Measurements from ENCODE around the gene AVL9.
"Not testable (repeated sequence)": the region's sequence is repeated elsewhere in the genome, so short reads cannot be mapped to it uniquely, and the experiment has no call there.

AVL9 gene

DNA sequence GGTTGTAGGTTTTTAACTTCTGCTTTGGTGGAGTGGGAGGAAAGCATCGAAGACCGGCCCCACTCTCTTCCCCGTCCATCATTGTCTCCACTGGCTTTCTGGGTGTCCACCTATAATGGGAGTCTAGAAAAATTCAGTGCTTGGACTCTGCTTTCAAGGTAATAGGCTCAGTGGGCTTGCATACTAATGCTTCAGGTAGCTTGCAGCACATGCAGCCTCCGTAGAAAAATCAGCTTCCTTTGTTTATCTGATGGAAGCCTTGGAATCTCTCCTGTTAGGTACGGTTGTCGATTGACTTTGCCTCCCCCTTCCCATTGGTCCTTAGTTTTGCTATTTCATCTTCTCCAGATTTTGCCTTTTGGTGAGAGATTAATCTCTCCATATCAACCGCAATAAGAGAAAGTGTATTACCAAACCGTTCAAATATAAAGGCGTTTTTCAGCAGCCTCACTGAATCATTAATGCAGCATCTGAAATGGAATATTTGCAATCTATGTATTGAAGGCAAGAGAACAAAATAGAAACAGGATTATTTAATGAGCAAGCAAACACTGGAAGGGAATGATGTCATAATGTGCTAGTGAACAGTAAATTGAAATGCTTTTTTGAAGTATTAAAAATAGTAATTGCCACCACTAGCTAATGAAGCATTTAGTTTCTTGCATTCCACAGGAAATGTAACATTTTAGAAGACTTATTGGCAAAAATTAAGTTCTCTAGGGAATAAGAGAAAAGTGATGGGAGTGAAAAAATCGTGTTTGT is 944 bp downstream of the AVL9 start:
- no peak for DNase-seq (ENCODE audit: low read depth)

DNA sequence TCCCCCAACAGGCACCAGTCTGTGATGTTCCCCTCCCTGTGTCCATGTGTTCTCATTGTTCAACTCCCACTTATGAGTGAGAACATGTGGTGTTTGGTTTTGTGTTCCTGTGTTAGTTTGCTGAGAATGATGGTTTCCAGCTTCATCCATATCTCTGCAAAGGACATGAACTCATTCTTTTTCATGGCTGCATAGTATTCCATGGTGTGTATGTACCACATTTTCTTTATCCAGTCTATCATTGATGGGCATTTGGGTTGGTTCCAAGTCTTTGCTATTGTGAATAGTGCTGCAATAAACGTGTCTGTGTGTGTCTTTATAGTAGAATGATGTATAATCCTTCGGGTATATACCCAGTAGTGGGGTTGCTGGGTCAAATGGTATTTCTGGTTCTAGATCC is 4.5 kb downstream of the AVL9 start:
- not testable (repeated sequence) for DNase-seq (ENCODE audit: low read depth)

DNA sequence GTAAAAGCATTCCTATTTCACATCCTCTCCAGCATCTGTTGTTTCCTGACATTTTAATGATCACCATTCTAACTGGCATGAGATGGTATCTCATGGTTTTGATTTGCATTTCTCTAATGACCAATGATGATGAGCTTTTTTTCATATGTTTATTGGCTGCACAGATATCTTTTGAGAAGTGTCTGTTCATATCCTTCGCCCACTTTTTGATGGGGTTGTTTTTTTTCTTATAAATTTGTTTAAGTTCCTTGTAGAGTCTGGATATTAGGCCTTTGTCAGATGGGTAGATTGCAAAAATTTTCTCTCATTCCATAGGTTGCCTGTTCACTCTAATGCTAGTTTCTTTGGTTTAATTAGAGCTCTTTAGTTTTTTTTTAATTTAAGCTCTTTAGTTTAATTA is 4.9 kb downstream of the AVL9 start:
- DNase-seq (ENCODE audit: low read depth) = not testable (repeated sequence)

DNA sequence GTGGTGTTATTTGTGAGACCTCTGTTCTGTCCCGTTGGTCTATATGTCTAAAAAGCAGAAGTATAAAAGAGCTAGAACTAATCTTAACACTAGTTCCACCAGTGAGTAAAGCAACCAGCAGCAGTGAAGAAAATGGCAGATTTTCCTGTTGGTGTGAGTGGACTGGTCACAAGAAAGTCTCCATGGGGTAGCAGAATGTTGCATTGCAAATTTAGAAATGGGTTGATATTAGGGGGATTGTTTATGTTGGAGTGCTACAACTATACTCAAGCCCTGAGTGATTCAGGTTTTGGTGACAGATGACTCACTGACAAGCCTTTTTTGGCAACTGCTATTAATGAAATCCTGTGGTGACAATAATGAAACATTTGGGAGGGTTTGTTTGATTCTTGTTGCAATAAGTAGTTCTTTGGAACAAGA is 5.6 kb downstream of the AVL9 start:
- DNase-seq (ENCODE audit: low read depth) = no peak

DNA sequence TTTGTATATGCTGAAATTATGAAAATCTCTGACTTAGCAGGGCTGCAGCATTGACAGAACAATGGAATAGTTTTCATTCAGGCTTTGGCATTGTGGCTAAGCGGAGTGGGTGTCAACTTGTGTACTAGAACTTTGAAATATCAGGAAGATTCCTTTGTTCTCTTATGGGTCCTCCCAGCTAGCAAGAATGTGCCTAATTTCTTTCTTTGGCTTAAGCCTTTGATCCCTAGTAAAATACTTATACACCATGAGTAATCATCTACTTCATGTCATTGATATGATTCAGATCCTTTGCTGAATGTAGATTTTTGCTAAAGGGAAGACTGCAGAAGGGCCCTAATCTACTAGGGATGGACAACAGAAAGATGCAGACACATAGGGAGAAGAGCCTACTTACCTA is 6.2 kb downstream of the AVL9 start:
- no peak for DNase-seq (ENCODE audit: low read depth)

DNA sequence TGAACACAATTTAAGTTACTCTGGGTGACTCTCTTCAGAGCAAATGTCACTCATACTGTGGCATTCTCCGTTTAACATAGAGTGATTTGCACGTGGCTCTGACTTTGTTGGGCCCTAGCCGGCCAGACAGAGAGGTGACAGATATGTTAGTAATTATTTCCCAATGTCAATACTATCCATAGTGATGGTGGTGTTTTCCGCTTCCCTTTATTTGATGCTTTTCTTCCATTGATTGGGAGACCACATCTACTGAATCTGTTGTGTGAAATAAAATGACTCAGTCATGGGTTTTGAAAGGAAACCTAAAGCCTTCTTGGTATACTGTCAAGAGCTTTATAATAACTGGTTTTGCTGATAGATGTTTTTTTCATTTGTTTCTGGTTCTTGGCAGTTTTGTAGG is 7.4 kb downstream of the AVL9 start:
- DNase-seq (ENCODE audit: low read depth) = no peak

DNA sequence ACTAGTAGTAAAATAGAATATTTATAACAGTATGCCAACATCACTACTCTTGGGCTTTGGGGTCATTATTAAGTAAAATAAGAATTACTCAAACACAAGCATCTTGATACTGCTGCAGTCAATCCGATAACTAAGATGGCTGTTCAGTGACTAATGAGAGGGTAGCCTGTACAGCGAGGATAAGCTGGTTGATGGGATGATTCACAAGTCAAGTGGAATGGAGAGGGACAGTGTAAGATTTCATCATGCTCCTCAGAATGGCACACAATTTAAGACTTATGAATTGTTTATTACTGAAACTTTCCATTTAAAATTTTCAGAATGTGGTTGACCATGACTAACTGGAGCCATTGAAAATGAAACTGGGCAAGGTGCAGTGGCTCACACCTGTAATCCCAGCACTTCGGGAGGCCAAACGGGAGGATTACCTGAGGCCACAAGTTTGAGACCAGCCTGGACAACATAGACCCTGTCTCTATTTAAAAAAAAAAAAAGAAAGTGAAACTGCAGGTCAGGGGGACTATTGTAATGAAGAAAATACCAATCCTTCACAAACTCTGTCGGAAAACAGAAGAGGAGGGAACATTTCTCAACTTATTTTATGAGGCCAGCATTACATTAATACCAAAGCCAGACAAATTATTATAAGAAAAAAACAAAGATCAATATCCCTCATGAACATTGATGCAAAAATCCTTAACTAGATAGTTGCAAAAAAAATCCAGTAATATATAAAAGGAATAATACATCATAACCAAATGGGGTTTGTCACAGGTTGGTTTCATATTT is 11.2 kb downstream of the AVL9 start:
- DNase-seq (ENCODE audit: low read depth) = no peak

DNA sequence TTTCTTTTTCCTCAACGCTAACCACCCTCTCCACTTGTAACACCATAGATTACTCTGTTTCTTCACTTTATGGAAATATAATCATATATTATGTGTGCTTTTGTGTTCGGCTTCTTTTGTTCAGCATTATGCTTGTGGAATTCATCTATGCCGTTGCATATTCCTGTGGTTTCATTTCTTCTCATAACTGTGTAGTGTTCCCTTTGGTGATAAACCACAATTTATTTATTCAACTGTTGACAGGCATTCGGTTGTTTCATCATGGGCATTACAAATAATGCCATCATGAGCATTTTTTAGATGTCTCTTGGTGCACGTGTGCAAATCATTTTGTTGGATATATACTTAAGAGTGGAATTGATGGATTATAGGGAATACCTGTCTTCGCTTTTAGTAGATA is 12.1 kb downstream of the AVL9 start:
- DNase-seq (ENCODE audit: low read depth) = no peak

DNA sequence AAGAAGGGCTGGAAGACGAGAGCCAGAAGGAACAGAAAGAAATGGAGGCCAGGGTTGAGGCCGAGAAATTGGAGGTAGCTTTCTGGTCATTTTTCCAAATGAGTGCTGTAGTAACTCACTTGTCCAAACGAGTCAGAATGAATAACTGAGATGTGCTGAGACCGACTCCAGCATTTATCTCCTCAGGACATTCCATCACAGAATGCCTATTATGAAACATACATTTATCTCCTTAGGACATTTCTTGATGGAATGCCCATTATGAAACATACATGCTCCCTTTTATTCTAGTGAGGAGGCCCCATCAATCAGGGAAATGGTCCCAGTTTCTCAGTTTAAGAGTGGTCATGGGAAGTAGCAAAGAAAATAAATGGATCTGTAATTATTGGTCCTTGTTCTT is 16.5 kb downstream of the AVL9 start:
- DNase-seq (ENCODE audit: low read depth) = no peak

DNA sequence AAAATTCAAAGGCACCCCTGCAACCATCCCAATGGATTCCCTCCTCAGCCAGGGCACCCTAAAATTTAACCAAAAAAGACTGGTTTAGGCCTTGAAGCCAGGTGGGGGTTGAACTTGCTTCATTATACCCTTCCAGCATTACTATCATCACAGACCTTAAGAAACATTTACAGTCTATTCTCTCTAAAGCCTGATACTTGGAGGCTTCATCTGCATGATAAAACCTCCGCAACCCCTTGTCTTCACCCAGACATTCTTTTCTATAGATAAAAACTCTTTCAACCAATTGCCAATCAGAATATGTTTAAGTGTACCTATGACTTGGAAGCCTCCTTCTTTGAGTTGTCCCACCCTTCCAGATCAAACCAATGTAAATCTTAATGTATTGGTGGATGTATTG is 17.9 kb downstream of the AVL9 start:
- no peak for DNase-seq (ENCODE audit: low read depth)

DNA sequence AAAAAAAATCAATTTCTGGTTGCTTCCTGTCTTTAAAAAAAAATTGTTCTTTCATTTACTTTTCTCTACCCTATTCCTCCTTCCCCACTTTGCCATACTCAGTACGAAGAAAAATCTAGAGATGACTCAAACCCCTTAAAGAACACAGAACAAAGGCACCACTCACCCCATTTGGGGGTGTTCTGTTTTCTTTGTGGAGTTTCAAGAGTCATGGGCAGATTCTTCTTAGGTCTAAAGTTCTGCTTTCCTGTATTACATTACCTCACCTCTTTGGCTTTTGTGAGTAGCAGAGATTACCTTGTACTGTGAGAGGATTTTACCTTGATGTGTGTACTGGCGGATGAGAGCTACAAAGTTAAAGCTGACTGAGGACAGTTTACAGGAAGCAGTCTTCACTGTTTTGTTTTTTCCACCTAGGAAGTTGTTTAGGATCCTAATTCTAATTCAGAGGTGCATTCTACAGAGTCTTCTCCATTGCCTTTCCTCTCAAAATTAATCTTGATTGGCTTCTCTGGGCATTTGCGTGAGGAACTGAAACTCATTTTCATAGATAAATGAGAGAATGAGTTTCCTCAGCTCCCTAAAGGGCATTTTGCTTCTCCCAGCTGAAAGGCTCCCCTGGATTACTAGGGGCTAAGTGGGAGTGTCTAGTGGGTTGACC is 20.7 kb downstream of the AVL9 start:
- no peak for DNase-seq (ENCODE audit: low read depth)

DNA sequence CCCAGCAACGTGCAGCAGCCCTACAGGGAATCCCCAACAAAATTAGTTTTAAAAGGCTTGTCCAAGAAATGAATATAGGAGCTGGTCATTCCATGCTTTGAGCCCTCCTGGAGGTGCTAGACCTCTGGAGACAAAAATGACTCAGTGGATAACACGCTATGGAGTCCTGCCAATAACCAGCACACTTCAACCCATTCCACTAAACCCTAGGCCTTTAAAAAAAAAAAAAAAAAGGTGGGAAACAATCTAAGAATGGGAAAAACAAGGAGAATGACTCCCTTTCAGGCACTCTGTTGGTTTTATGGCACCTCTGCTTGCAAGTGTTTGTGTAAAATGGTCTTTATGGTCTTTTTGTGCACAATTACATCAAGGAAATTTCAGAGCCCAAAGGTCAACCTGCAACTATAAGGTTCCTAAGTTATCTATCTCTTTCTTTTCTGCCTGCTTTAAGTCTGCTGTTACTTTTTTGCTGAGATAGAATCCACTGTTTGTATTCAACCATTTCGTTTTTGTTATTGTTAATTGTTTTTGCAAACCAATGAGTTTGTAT is 21.3 kb downstream of the AVL9 start:
- no peak for DNase-seq (ENCODE audit: low read depth)

DNA sequence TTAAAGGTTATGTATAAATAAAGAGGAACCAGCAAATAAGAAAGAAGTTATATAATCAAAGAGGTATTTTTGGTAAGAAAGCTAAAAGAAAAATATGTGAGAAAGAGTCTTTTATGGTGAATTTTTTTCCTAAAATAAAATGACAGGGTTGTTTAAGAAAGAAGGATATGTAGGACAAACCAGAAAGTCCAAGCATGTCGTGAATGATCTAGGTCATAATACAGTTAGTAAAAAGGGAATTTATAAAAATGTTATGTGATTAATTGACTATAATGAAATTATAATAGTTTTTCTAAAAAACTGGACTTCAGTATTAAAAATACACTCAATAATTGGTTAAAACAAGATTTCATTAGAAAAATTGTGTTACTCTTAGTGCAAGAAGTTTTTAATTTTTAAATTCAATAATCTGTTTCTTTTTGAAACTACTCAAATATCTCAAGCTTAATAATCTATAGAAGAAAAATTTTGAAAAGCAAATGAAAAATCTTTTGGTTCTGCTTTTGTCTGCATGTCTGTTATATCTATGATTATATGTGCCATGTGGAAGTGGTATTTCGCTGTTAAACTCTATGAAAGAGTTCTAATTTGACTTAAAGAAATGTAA is 23.3 kb downstream of the AVL9 start:
- no peak for DNase-seq (ENCODE audit: low read depth)

DNA sequence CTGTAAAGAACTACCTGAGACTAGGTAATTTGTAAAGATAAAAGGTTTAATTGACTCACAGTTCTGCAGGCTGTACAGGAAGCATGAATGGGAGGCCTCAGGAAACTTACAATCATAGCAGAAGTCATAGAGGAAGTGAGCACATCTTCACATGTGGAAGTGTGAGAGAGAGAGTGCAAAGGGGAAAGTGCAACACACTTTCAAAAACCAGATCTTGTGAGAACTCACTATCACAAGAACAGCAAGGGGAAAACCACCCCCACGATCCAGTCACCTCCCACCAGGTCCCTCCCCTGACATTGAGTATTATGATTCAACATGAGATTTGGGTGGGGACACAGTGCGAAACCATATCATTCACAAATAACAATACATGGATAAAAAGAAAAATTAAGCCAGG is 24.5 kb downstream of the AVL9 start:
- no peak for DNase-seq (ENCODE audit: low read depth)

DNA sequence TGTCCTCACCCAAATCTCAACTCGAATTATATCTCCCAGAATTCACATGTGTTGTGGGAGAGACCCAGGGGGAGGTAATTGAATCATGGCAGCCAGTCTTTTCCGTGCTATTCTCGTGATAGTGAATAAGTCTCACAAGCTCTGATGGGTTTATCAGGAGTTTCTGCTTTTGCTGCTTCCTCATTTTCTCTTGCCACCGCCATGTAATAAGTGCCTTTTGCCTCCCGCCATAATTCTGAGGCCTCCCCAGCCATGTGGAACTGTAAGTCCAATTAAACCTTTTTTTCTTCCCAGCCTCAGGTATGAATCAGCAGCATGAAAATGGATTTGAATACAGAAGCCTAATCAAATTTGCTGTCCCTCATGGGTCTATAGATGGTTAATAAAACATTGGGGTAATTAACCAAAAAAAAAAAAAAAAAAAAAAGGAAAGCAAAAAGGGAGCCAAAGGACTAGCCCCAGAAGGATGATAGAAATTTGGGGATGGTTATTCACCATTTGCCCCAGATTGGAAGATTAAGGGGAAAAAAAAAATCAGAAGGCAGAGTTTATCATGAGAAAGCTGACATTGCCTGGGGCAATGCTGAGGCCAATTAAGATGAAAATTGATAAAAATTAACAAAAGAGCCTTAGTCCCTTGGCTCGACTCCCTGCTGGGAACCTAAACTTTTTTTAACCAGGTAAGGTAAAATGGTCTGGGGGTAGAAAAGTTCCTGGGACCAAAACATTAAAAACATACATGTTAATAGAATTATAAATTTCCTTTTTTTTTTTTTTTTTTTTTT is 27.6 kb downstream of the AVL9 start:
- DNase-seq (ENCODE audit: low read depth) = no peak

DNA sequence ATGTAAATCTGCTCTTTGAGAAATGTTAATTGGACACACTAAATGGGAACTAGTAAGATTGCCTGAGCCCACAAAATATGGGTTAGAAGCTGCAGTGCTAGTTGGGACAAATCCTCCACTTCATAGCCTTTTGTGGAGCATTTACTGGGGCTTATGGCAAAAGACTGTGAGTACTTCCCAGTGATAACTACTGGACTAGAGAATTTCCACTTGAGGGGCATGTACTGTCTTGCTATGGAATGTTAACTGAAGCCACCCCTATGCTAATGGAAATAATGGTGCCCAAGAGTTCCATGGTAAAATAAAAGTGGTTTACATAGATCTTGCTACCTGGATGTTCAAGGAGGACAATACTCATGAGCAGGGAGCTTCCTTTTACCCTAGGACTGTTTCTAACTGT is 29.3 kb downstream of the AVL9 start:
- DNase-seq (ENCODE audit: low read depth) = no peak

DNA sequence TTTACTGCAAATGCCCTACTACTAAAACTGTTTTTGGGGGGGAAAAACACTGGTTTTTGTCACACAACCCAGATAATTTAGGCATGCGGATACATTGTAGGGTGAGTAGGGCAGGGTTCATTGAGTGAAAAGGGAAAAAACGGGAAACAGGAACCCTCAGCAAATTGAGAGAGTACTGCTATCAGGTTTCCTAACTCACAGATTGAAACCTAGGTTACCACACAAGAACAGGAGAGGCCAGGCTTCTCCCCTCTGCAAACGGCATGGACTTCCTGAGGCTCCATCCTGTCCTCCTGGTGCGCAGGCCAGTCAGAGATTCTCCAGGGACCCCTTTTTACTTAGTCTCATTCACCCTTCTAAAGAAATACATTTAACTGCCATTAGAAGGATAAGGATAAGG is 30.6 kb downstream of the AVL9 start:
- no peak for DNase-seq (ENCODE audit: low read depth)

DNA sequence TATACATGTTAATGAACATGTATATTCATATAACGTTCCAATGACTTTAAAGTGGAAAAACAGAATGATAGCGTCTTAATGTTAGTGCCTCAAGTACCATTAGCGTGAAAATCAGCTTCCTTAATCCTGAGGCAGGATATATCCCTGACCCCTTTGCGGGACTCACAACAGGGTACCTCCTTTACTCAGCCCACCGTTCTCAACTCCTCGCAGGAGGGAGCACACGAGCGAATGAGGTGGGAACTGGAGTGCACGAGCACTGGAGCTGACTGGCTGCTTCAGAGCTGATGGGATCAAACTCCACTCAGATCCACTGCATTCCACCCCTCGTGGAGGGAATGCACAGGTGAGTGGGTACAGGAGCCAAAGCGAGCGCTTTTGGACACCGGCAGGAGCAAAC is 36.1 kb downstream of the AVL9 start:
- DNase-seq (ENCODE audit: low read depth) = no peak

DNA sequence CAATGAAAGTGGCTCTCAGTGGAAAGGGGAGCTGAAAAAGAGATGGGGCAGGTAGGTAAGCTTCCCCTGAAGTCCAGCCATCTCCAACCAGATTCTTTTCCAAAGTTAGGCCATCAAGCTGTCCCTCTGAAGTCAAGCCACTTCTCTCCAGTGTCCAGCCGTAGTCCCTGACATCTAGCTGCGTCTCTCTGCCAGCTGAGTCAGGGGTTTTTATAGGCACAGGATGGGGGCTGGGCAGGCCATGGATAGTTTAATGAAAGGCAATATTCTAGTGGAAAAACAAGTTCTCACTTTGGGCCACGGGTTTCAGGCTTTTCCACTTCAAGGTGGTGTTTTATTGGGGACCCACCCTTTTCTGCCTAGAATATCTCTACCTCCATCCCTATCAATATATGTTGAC is 36.8 kb downstream of the AVL9 start:
- no peak for DNase-seq (ENCODE audit: low read depth)

DNA sequence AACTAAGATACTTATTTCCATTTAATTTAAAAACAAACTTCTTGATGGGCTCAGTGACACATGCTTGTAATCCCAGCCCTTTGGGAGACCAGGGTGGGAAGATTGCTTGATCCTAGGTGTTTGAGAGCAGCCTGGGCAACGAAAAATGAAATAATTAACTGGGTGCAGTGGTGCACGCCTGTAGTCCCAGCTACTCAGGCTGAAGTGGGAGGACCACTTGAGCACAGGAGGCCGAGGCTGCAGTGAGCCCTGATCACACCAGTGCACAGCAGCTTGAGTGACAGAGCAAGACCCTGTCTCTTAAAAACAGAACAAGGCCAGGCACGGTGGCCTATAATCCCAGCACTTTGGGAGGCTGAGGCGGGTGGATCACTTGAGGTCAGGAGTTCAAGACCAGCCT is 37.4 kb downstream of the AVL9 start:
- DNase-seq (ENCODE audit: low read depth) = no peak

DNA sequence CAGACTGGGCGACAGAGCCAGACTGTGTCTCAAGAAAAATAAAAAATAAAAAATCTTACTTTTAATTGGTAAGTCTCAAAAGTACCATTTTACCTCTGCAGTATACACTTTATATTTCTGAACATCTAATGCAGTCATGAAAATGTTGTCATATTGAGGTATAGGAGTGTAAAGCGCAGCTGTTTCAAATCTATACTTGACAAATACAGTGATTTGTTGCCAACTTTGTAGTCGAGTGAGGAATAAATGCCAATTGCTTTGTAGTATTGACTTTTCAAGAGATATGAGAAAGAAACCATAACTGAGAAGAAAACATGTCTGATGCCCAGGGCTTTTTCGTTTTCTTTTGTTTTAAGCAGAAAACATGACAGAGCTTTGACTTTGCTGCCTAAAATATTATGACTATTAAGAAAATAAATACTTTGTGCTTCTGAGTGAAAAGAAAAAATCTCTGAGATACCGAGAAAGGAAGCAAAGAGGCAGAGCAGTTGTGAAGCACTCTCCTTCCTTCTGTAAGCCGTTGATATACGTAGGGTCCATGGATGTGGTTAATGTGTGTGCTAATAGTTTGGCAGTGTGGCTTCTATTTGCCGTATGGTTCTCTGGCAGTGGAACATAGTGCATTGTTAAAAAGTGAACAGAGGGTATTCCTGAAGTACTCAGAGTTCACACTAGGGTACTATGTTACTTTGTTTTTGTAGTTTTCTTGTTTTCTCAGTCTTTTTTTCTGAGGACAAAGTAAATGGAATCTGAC is 38.2 kb downstream of the AVL9 start:
- no peak for DNase-seq (ENCODE audit: low read depth)

All from stimulated activated CD4-positive, alpha-beta T cell treated with anti-CD3 and anti-CD28 coated beads, Interleukin-2, amount 100 ng/mL, for 4 hours (primary cell).